HG02870 (cell line): ENCODE measurements around the gene GPD1L.

Experiments used
- ATAC-seq: cut with Tn5 transposase; IDR thresholded peaks from one replicate; pipeline ENCODE4 v1.9.1; 2021; ENCODE audit warnings: mild to moderate bottlenecking, moderate library complexity; ENCODE audit not compliant: unreplicated experiment

GPD1L gene

GRCh38 chr3:32132706-32133105 lies 26.3 kb downstream of the GPD1L start:
- ATAC-seq = no peak

GRCh38 chr3:32136703-32137102 lies 30.3 kb downstream of the GPD1L start:
- ATAC-seq = no peak

- ATAC-seq = no peak
Observed at GRCh38 chr3:32137870-32138269, 31.4 kb downstream of the GPD1L start.

GRCh38 chr3:32138545-32139104 lies 32.2 kb downstream of the GPD1L start:
- no peak for ATAC-seq

- no peak for ATAC-seq
Observed at GRCh38 chr3:32140943-32141342, 34.5 kb downstream of the GPD1L start.

GRCh38 chr3:32143849-32144757 lies 37.7 kb downstream of the GPD1L start:
- ATAC-seq = peak; percentile 54

GRCh38 chr3:32146746-32147211 lies 40.4 kb downstream of the GPD1L start:
- ATAC-seq = no peak

- ATAC-seq = no peak
Observed at GRCh38 chr3:32147509-32147908, 41.1 kb downstream of the GPD1L start.

- no peak for ATAC-seq
Observed at GRCh38 chr3:32147933-32148332, 41.5 kb downstream of the GPD1L start.

- no peak for ATAC-seq
Observed at GRCh38 chr3:32148351-32148750, 41.9 kb downstream of the GPD1L start.

GRCh38 chr3:32153414-32154204 lies 47.2 kb downstream of the GPD1L start:
- ATAC-seq = no peak

GRCh38 chr3:32154205-32154579 lies 47.8 kb downstream of the GPD1L start:
- no peak for ATAC-seq

GRCh38 chr3:32155117-32155516 lies 48.7 kb downstream of the GPD1L start:
- ATAC-seq = no peak

- no peak for ATAC-seq
Observed at GRCh38 chr3:32157600-32158264, 51.3 kb downstream of the GPD1L start.

GRCh38 chr3:32160706-32161214 lies 54.3 kb downstream of the GPD1L start:
- ATAC-seq = no peak

GRCh38 chr3:32165442-32165841 lies 59.0 kb downstream of the GPD1L start:
- no peak for ATAC-seq

GRCh38 chr3:32166654-32167053 lies 60.2 kb downstream of the GPD1L start:
- ATAC-seq = no peak

GRCh38 chr3:32172420-32172819 lies 66.0 kb downstream of the GPD1L start:
- ATAC-seq = no peak

GRCh38 chr3:32175607-32176197 lies 69.3 kb downstream of the GPD1L start:
- no peak for ATAC-seq

- no peak for ATAC-seq
Observed at GRCh38 chr3:32176989-32177701, 70.7 kb downstream of the GPD1L start.
